Stomach (tissue), 4 donors: Measurements from ENCODE around the gene TGFB1.

Source experiments
- POLR2A ChIP-seq, 4 donors: fragments of 450-650 bp; IDR thresholded peaks; one replicate each; pipeline ENCODE4 v1.6.1; 2016; ENCODE audit warnings: antibody characterized with exemption in 4 of 4, control low read depth in 2 of 4, mild to moderate bottlenecking in 1 of 4, moderate library complexity in 1 of 4
- TF ChIP-seq, protein P1 (sequence below), 7 experiments: fragments of 450-650 bp in 4 of 7; fragments of 200-600 bp in 3 of 7; sonication (generic) in 3 of 7; IDR thresholded peaks; one replicate each; pipeline ENCODE4 v1.5.1; 2016 to 2019; ENCODE audit warnings: antibody characterized with exemption in 7 of 7, control low read depth in 2 of 7, mild to moderate bottlenecking in 1 of 7

GRCh38 chr19:41363371-41363752 lies 9.6 kb upstream of the TGFB1 start:
- TF ChIP-seq, protein P1, sequence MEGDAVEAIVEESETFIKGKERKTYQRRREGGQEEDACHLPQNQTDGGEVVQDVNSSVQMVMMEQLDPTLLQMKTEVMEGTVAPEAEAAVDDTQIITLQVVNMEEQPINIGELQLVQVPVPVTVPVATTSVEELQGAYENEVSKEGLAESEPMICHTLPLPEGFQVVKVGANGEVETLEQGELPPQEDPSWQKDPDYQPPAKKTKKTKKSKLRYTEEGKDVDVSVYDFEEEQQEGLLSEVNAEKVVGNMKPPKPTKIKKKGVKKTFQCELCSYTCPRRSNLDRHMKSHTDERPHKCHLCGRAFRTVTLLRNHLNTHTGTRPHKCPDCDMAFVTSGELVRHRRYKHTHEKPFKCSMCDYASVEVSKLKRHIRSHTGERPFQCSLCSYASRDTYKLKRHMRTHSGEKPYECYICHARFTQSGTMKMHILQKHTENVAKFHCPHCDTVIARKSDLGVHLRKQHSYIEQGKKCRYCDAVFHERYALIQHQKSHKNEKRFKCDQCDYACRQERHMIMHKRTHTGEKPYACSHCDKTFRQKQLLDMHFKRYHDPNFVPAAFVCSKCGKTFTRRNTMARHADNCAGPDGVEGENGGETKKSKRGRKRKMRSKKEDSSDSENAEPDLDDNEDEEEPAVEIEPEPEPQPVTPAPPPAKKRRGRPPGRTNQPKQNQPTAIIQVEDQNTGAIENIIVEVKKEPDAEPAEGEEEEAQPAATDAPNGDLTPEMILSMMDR (IDR thresholded peaks at IDR 0.05) = no peak
- TF ChIP-seq POLR2A (IDR thresholded peaks at IDR 0.05) = no peak
